Mucosa of descending colon (tissue), 3 donors: ENCODE results near the gene AMZ2. TPM values are rescaled to one million over a fixed set of nuclear protein-coding genes. Genes with fewer than 3 reads are reported as not detected.
"Not testable (repeated sequence)": the region's sequence is repeated elsewhere in the genome, so short reads cannot be mapped to it uniquely, and the experiment has no call there.

Experiments
- ATAC-seq: fragments of 200-7000 bp; cut with Tn5 transposase; one replicate; pipeline ENCODE4 v1.9.1; 2020; ENCODE audit warnings: mild to moderate bottlenecking, moderate library complexity
- DNase-seq, 3 donors: peaks; one replicate each; pipeline ENCODE4 v3.0.0-alpha.2; 2020
- H3K36me3 ChIP-seq: fragments of 200-600 bp; one replicate; pipeline ENCODE4 v1.8.0; 2021; ENCODE audit warnings: low read depth, mild to moderate bottlenecking
- H3K4me1 ChIP-seq: fragments of 200-600 bp; one replicate; pipeline ENCODE4 v1.8.0; 2021; ENCODE audit warnings: low read depth, mild to moderate bottlenecking
- H3K4me3 ChIP-seq: fragments of 200-600 bp; one replicate; pipeline ENCODE4 v1.8.0; 2021; ENCODE audit warnings: mild to moderate bottlenecking
- H3K9me3 ChIP-seq: fragments of 200-600 bp; one replicate; pipeline ENCODE4 v1.8.0; 2021; ENCODE audit warnings: mild to moderate bottlenecking
- intact Hi-C, 2 donors: fragments of 100-400 bp; cut with DNase I in 1 of 2; cut with micrococcal nuclease in 1 of 2; formaldehyde crosslinking; loops; one replicate each; pipeline versions ENCODE4 v1.11.0 to v1.11.1; 2022; cut with DNase I, micrococcal nuclease
- total RNA-seq, 3 donors: library from RNA; stranded (reverse); fragmentation: NEBNext Ultra II Directional in 2 of 3; extraction: Animal tissue kit (Norgen Biotek cat#: 25700) in 2 of 3; gene quantifications; one replicate each; pipeline versions ENCODE4 v1.2.1 to v1.2.4, GENCODE V29; 2021 to 2023
- TF ChIP-seq, protein P1 (sequence below): fragments of 200-600 bp; IDR thresholded peaks from one replicate; pipeline ENCODE4 v1.8.0; 2022; ENCODE audit warnings: antibody characterized with exemption, mild to moderate bottlenecking
- donor health status: DM: no; HTN: no; CAD: no; lungs with moderate emphysema.
- donor health status: DM: no; HTN: no; CAD: no.
- donor health status: DM: no; HTN: yes; CAD: no.

AMZ2 gene
- total RNA-seq, 3 donors from 2014 or later: 38.0 to 72.0 (median 44.6) TPM

DNA sequence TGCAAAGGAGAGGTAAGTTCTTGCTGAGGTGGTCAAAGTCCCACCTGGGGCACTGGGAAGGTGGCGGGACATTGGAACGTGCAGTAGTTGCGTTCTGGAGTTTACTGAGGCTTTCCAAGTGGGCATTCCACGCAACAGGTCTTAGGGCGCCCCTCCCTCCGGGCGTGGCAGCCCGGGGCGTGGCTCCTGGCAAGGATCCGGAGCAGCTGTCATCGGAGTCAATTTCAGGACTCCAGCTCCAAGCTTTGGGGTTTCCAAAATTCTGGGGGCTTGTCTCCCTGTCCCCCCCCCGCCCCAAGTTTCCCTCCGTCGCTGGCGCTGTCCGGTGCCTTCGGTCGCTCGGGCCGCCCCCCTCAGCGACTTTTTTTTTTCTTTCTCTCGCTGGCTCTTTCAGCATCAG is 43.1 kb upstream of the AMZ2 start:
- DNase-seq (peak in 2 of 3 donors; percentile 52 to 68), ATAC-seq (peak; percentile 34)
- H3K4me3 ChIP-seq: peak overlapping the region; percentile 28
- TF ChIP-seq, protein P1, sequence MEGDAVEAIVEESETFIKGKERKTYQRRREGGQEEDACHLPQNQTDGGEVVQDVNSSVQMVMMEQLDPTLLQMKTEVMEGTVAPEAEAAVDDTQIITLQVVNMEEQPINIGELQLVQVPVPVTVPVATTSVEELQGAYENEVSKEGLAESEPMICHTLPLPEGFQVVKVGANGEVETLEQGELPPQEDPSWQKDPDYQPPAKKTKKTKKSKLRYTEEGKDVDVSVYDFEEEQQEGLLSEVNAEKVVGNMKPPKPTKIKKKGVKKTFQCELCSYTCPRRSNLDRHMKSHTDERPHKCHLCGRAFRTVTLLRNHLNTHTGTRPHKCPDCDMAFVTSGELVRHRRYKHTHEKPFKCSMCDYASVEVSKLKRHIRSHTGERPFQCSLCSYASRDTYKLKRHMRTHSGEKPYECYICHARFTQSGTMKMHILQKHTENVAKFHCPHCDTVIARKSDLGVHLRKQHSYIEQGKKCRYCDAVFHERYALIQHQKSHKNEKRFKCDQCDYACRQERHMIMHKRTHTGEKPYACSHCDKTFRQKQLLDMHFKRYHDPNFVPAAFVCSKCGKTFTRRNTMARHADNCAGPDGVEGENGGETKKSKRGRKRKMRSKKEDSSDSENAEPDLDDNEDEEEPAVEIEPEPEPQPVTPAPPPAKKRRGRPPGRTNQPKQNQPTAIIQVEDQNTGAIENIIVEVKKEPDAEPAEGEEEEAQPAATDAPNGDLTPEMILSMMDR: no peak
- H3K36me3 ChIP-seq: no peaks in the 10 kb centered on the region
- H3K4me1 ChIP-seq: peaks cover 6% of the 10 kb centered on the region
- no peaks in the 10 kb centered on the region for H3K9me3 ChIP-seq
- intact Hi-C loops: no loop called here

DNA sequence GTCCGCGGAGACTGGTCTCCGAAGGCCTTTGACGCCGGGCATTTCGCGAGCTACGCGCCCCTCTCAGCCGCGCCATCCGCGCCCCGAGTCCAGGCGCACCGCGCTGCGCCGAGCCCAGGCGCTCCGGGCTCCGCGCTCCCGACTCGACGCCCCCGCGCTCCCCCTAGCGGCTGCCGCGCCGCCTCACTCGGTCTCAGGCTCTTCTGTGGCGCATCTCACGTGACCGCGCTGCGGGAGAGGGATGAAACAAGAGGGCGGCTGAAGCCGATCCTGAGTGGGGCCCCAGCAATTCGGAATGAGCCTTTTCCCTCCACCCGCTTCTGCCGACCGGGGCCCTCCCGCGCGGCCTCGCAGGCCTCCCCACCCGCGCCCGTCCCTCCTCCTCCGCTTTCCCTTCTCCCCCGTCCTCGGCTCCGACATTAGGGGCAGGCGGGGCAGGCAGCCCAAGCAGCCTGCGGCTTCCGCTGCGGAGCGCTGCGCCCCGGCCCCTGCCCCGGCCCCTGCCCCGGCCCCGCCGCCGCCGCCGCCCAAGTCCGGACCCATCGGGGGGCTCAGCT is 42.5 kb upstream of the AMZ2 start:
- peak; percentile 94 for ATAC-seq
- Histone ChIP-seq H3K4me1 (peaks cover 6% of the 10 kb centered on the region), H3K9me3 (no peaks in the 10 kb centered on the region), H3K36me3 (no peaks in the 10 kb centered on the region), H3K4me3 (peak overlapping the region; percentile 28)
- intact Hi-C loops: no loop called here
- peak; percentile 94 to 97 (median 94) for DNase-seq
- TF ChIP-seq, protein P1: peak; percentile 94

DNA sequence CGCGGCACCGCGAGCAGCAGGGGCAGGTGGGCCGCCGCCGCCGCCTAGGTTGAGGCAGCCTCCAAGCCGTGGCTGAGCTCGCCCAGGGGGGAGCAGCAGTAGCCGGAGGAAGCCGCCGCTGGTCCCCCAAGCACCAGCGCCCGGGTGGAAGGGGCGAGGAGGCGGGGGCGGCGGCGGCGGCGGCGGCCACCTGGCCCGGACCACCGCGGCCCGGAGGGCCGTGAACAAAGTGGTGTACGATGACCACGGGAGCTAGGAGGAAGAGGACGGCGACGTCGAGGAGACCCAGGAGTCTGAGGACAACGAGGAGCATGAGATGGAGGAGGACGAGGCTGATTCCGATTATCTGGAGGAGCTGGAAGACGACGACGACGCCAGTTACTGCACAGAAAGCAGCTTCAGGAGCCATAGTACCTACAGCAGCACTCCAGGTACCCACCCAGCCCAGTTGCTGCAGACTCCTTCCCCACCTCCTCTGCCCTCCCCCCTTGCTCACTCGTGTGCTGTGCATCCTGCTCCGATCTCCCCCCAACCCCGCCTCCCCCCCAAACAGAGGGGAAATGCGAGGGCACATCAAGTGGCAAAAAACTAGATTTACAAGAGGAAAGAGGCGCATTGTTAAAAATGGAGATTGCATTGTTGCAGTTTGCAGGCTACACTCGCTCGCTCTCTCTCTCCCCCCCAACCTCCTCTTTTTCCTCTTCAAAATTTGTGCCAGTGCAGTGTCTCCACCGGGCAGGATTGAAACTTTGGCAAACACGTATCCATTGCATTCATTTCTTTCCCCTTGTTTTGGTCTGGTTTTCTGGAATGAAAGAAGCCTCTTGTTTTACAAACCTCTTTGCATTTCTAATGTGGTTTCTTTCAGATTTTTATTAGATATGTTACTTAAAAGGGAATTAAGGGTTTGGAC is 41.8 kb upstream of the AMZ2 start:
- Histone ChIP-seq H3K36me3 (no peaks in the 10 kb centered on the region), H3K4me1 (peaks cover 5% of the 10 kb centered on the region), H3K9me3 (no peaks in the 10 kb centered on the region), H3K4me3 (peak overlapping the region; percentile 28)
- DNase-seq (peak in 1 of 3 donors; percentile 28), ATAC-seq (peak; percentile 69)
- TF ChIP-seq, protein P1: no peak
- intact Hi-C loops: no loop called here

DNA sequence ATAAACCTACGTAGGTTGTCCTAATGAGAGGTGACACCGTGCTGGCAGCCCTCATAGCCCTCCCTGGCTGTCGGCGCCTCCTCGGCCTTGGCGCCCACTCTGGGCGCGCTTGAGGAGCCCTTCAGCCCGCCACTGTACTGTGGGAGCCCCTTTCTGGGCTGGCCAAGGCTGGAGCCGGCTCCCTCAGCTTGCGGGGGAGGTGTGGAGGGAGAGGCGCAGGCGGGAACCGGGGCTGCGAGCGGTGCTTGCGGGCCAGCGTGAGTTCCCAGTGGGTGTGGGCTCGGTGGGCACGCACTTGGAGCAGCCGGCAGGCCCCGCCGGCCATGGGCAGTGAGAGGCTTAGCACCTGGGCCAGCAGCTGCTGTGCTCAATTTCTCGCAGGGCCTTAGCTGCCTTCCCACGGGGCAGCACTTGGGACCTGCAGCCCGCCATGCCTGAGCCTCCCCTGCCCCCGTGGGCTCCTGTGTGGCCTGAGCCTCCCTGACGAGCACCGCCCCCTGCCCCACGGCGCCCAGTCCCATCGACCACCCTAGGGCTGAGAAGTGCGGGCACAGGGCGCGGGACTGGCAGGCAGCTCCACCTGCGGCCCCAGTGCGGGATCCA is 40.1 kb upstream of the AMZ2 start:
- no peak for ATAC-seq
- Histone ChIP-seq H3K4me3 (no peak overlapping the region), H3K9me3 (no peaks in the 10 kb centered on the region), H3K36me3 (no peaks in the 10 kb centered on the region), H3K4me1 (peaks cover 4% of the 10 kb centered on the region)
- DNase-seq: no peak
- intact Hi-C loops: no loop called here
- TF ChIP-seq, protein P1: no peak

DNA sequence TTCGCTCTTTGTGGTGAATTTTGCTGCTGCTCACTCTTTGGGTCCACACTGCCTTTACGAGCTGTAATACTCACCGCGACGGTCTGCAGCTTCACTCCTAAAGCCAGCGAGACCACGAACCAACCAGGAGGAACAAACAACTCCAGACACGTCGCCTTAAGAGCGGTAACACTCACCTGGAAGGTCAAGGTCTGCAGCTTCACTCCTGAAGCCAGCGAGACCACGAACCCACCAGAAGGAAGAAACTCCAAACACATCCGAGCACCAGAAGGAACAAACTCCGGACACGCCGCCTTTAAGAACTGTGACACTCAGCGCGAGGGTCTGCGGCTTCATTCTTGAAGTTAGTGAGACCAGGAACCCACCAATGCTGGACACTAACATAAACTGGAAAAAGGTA is 39.2 kb upstream of the AMZ2 start:
- ATAC-seq, H3K4me3 ChIP-seq, intact Hi-C loops, H3K36me3 ChIP-seq, DNase-seq, H3K9me3 ChIP-seq, H3K4me1 ChIP-seq: not testable (repeated sequence)

- ATAC-seq, H3K9me3 ChIP-seq, DNase-seq, intact Hi-C loops, H3K4me1 ChIP-seq, H3K36me3 ChIP-seq, H3K4me3 ChIP-seq: not testable (repeated sequence)
Observed at GRCh38 chr17:68209191-68209900, 38.5 kb upstream of the AMZ2 start.
